Smooth muscle cell (in vitro differentiated cells): ENCODE results near the gene MIER2. TPM values are rescaled to one million over a fixed set of nuclear protein-coding genes. Genes with fewer than 3 reads are reported as not detected.

ENCODE experiments used
- DNase-seq: peaks from one replicate; lab custom pipeline; 2025; ENCODE audit not compliant: unreplicated experiment; lab: John Stamatoyannopoulos, UW
- H2AFZ ChIP-seq: fragments of 200-600 bp; sonication (generic); 2 replicates; pipeline ENCODE4 v1.6.0; 2016; ENCODE audit warnings: antibody characterized with exemption, low read depth, mild to moderate bottlenecking
- H3F3A ChIP-seq: fragments of 200-600 bp; sonication (generic); 2 replicates; pipeline ENCODE4 v1.6.0; 2017; ENCODE audit warnings: antibody characterized with exemption, low read depth
- H3K27ac ChIP-seq: fragments of 200-600 bp; sonication (generic); 2 replicates; pipeline ENCODE4 v1.5.1; 2016; ENCODE audit warnings: low read depth, mild to moderate bottlenecking
- H3K27me3 ChIP-seq: fragments of 200-600 bp; sonication (generic); 2 replicates; pipeline ENCODE4 v1.6.1; 2016; ENCODE audit warnings: low read depth, mild to moderate bottlenecking
- H3K36me3 ChIP-seq: fragments of 200-600 bp; sonication (generic); 2 replicates; pipeline ENCODE4 v1.5.1; 2016; ENCODE audit warnings: low read depth
- H3K4me1 ChIP-seq: fragments of 200-600 bp; sonication (generic); 2 replicates; pipeline ENCODE4 v1.5.1; 2016; ENCODE audit warnings: low read depth
- H3K4me2 ChIP-seq: fragments of 200-600 bp; sonication (generic); 2 replicates; pipeline ENCODE4 v1.6.0; 2016; ENCODE audit warnings: mild to moderate bottlenecking
- H3K4me3 ChIP-seq: fragments of 200-600 bp; sonication (generic); 2 replicates; pipeline ENCODE4 v1.5.1; 2016; ENCODE audit warnings: mild to moderate bottlenecking
- H3K79me2 ChIP-seq: fragments of 200-600 bp; sonication (generic); 2 replicates; pipeline ENCODE4 v1.6.0; 2016; ENCODE audit warnings: low read depth, mild to moderate bottlenecking
- H3K9ac ChIP-seq: fragments of 200-600 bp; sonication (generic); 2 replicates; pipeline ENCODE4 v1.6.0; 2016; ENCODE audit warnings: low read depth
- H3K9me3 ChIP-seq: fragments of 200-600 bp; sonication (generic); replicated peaks from 2 replicates; pipeline ENCODE4 v1.5.1; 2016; ENCODE audit warnings: low read depth
- H4K20me1 ChIP-seq: fragments of 200-600 bp; sonication (generic); 2 replicates; pipeline ENCODE4 v1.6.0; 2016; ENCODE audit warnings: low read depth
- CTCF ChIP-seq: fragments of 200-600 bp; sonication (generic); IDR thresholded peaks from 2 replicates; pipeline ENCODE4 v1.5.1; 2017; ENCODE audit warnings: borderline replicate concordance, mild to moderate bottlenecking, antibody characterized with exemption; ENCODE audit not compliant: insufficient read depth, poor library complexity, severe bottlenecking
- WGBS: methylation state at CpG from one replicate; pipeline ENCODE4 v1.1.7; 2016; ENCODE audit warnings: low lambda C conversion rate; 5-methylcytosine and 5-hydroxymethylcytosine counted together
- polyA plus RNA-seq: library from polyadenylated mRNA; unstranded; fragments of >200 nt; fragmentation: Nextera tagmentation; extraction: Ambion mirVana; gene quantifications from 2 replicates; pipeline ENCODE4 v1.2.1, GENCODE V29; 2016
- total RNA-seq: library from RNA; depleted of rRNA; stranded (reverse); fragments of >200 nt; gene quantifications from 2 replicates; pipeline ENCODE4 v1.2.3, GENCODE V29; 2014

MIER2 gene
- total and polyA plus RNA-seq, 2 experiments from 2014 or later = 12.7 to 79.7 TPM

- no peak overlapping the region for H3K27ac ChIP-seq
- H3K4me2 ChIP-seq = no peak overlapping the region
- H3K9ac ChIP-seq = no peak overlapping the region
- no peaks in the 10 kb centered on the region for H3K27me3 ChIP-seq
- no peak for DNase-seq
- TF ChIP-seq CTCF = no peak
- H3F3A ChIP-seq = peaks cover 4% of the 10 kb centered on the region
- H3K9me3 ChIP-seq = no peaks in the 10 kb centered on the region
- H3K79me2 ChIP-seq = peaks cover 58% of the 10 kb centered on the region
- no peak overlapping the region for H3K4me3 ChIP-seq
- H3K36me3 ChIP-seq = peaks cover 19% of the 10 kb centered on the region
- H3K4me1 ChIP-seq = no peaks in the 10 kb centered on the region
- no peak overlapping the region for H2AFZ ChIP-seq
- H4K20me1 ChIP-seq = peaks cover 62% of the 10 kb centered on the region
- 96% methylated on average over 4 of the region's 4 CpGs for WGBS
Observed at GRCh38 chr19:328025-328505, 16.5 kb downstream of the MIER2 start.

- peaks cover 19% of the 10 kb centered on the region for H3K36me3 ChIP-seq
- no peak for DNase-seq
Observed at GRCh38 chr19:327291-328024, 17.1 kb downstream of the MIER2 start.

GRCh38 chr19:326871-327270 lies 17.7 kb downstream of the MIER2 start:
- 98% methylated on average over 15 of the region's 15 CpGs for WGBS
- no peak overlapping the region for H2AFZ ChIP-seq
- no peak overlapping the region for H3K9ac ChIP-seq
- H3K27ac ChIP-seq = no peak overlapping the region
- TF ChIP-seq CTCF = no peak
- no peak for DNase-seq
- H3K79me2 ChIP-seq = peaks cover 58% of the 10 kb centered on the region
- no peaks in the 10 kb centered on the region for H3K4me1 ChIP-seq
- H3K4me2 ChIP-seq = no peak overlapping the region
- peaks cover 19% of the 10 kb centered on the region for H3K36me3 ChIP-seq
- no peaks in the 10 kb centered on the region for H3K9me3 ChIP-seq
- H3K27me3 ChIP-seq = no peaks in the 10 kb centered on the region
- no peak overlapping the region for H3K4me3 ChIP-seq
- H4K20me1 ChIP-seq = peaks cover 68% of the 10 kb centered on the region
- peaks cover 4% of the 10 kb centered on the region for H3F3A ChIP-seq

More at GRCh38 chr19:327291-328024, 17.1 kb downstream of the MIER2 start:
- Histone ChIP-seq H2AFZ (no peak overlapping the region), H3F3A (peaks cover 4% of the 10 kb centered on the region), H3K27ac (no peak overlapping the region), H3K9me3 (no peaks in the 10 kb centered on the region), H3K9ac (no peak overlapping the region), H3K4me1 (no peaks in the 10 kb centered on the region), H4K20me1 (peaks cover 68% of the 10 kb centered on the region), H3K4me3 (no peak overlapping the region), H3K27me3 (no peaks in the 10 kb centered on the region), H3K4me2 (no peak overlapping the region), H3K79me2 (peaks cover 63% of the 10 kb centered on the region)
- TF ChIP-seq CTCF = no peak
- WGBS = 97% methylated on average over 17 of the region's 17 CpGs
